ENCODE results near the gene DPP7. TPM values are rescaled to one million over a fixed set of nuclear protein-coding genes. Genes with fewer than 3 reads are reported as not detected.

The DPP7 gene
- total RNA-seq, 1 experiment from 2014 or later, result 291 TPM

GRCh38 chr9:137128862-137129455 lies 14.4 kb upstream of the DPP7 start:
- H4K20me1 ChIP-seq (ENCODE audit: insufficient read depth), result 0 out of 2 replicates have a peak, but pooled peaks cover 3% of the 10 kb centered on the region
- no peaks in the 10 kb centered on the region for H3K27me3 ChIP-seq (ENCODE audit: insufficient read depth, low read length)
- H3K4me1 ChIP-seq (ENCODE audit: control insufficient read depth in 1 of 2, insufficient read depth in 2 of 2, low read length in 2 of 2), result peaks cover 19 to 37% of the 10 kb centered on the region in 2 experiments; a peak in 3 of 4 replicates
- no peaks in the 10 kb centered on the region for H3K9me2 ChIP-seq (ENCODE audit: insufficient read depth)
- no peak for DNase-seq (ENCODE audit: low read depth, low spot score)
- H3K79me2 ChIP-seq (ENCODE audit: insufficient read depth, low read length), result peaks cover 31% of the 10 kb centered on the region
- BruUV-seq (replicated peaks), result no TSS peak
- no peaks in the 10 kb centered on the region for H3K36me3 ChIP-seq (ENCODE audit: control insufficient read depth in 1 of 2, insufficient read depth in 2 of 2, low read length in 2 of 2)
- ChIA-PET POLR2A (interaction anchor here (0.8 to 1.6 kb wide), 7 partner anchors 22 to 112 kb away, joined by 3 to 20 read pairs (median 4); partner anchors contain the start of genes MAN1B1, RNF224 and TPRN), CTCF (interaction anchor here (0.9 to 3.3 kb wide), 5 partner anchors 21 to 108 kb away, joined by 3 to 21 read pairs (median 8); partner anchors contain the start of gene RNF224), RAD21 (ENCODE audit: low non-redundant PET in 1 of 2, low total read pairs in 2 of 2, uncharacterized antibody in 2 of 2, unreplicated experiment in 2 of 2) (interaction anchor here in 1 of 2 experiments (1.0 kb wide), 2 partner anchors 98 to 108 kb away, joined by 3 read pairs; partner anchors contain the start of gene RNF224)
- peak overlapping the region; percentile 86 for H3K4me2 ChIP-seq (ENCODE audit: low read length)
- H3K27ac ChIP-seq (ENCODE audit: low read depth, low read length), result peak overlapping the region; percentile 89
- intact Hi-C loops (cut with micrococcal nuclease), result no loop called here
- H2AFZ ChIP-seq (ENCODE audit: low read depth, low read length, poor library complexity, severe bottlenecking), result no peak overlapping the region
- H3K9me3 ChIP-seq (ENCODE audit: control insufficient read depth in 1 of 2, insufficient read depth in 1 of 2, low read depth in 1 of 2, low read length in 2 of 2), result no peaks in the 10 kb centered on the region
- no peak for TF ChIP-seq SP1 (IDR thresholded peaks at IDR 0.05; ENCODE audit: low read depth)
- TF ChIP-seq ZFX (IDR thresholded peaks at IDR 0.05), result 0 out of 2 replicates have a peak, but pooled peaks have one; percentile 87
- H3K4me3 ChIP-seq (replicated peaks in 1 of 2; ENCODE audit: low read depth in 1 of 2, low read length in 2 of 2), result peak overlapping the region; percentile 85 to 94
- ATAC-seq, result peak; percentile 16
- peak overlapping the region; percentile 97 for H3K9ac ChIP-seq (ENCODE audit: low read length)

- BruUV-seq (replicated peaks), result TSS peak; percentile 69
- Histone ChIP-seq H3K9ac (ENCODE audit: low read length) (peak overlapping the region; percentile 97), H3K27ac (ENCODE audit: low read depth, low read length) (peak overlapping the region; percentile 89), H3K79me2 (ENCODE audit: insufficient read depth, low read length) (peaks cover 31% of the 10 kb centered on the region), H3K4me1 (ENCODE audit: control insufficient read depth in 1 of 2, insufficient read depth in 2 of 2, low read length in 2 of 2) (peaks cover 20 to 43% of the 10 kb centered on the region in 2 experiments; a peak in 3 of 4 replicates), H3K9me3 (ENCODE audit: control insufficient read depth in 1 of 2, insufficient read depth in 1 of 2, low read depth in 1 of 2, low read length in 2 of 2) (no peaks in the 10 kb centered on the region), H2AFZ (ENCODE audit: low read depth, low read length, poor library complexity, severe bottlenecking) (no peak overlapping the region), H3K36me3 (ENCODE audit: control insufficient read depth in 1 of 2, insufficient read depth in 2 of 2, low read length in 2 of 2) (no peaks in the 10 kb centered on the region), H3K4me3 (replicated peaks in 1 of 2; ENCODE audit: low read depth in 1 of 2, low read length in 2 of 2) (peak overlapping the region; percentile 85 to 94), H3K9me2 (ENCODE audit: insufficient read depth) (no peaks in the 10 kb centered on the region), H3K27me3 (ENCODE audit: insufficient read depth, low read length) (no peaks in the 10 kb centered on the region), H4K20me1 (ENCODE audit: insufficient read depth) (0 out of 2 replicates have a peak, but pooled peaks cover 3% of the 10 kb centered on the region), H3K4me2 (ENCODE audit: low read length) (peak overlapping the region; percentile 86)
- DNase-seq (ENCODE audit: low read depth, low spot score), result no peak
- intact Hi-C loops (cut with micrococcal nuclease), result no loop called here
- no peak for ATAC-seq
- ChIA-PET RAD21 (ENCODE audit: low non-redundant PET in 1 of 2, low total read pairs in 2 of 2, uncharacterized antibody in 2 of 2, unreplicated experiment in 2 of 2) (no interaction called here), CTCF (no interaction called here), POLR2A (interaction anchor here (0.7 to 1.6 kb wide), 3 partner anchors 34 to 149 kb away, joined by 3 to 7 read pairs (median 3); partner anchors contain the start of genes MAN1B1 and TOR4A)
- TF ChIP-seq SP1 (IDR thresholded peaks at IDR 0.05; ENCODE audit: low read depth) (no peak), CBX3 (IDR thresholded peaks at IDR 0.05; ENCODE audit: low read depth) (no peak), SIN3A (IDR thresholded peaks at IDR 0.05; ENCODE audit: low read depth) (no peak), FOSL1 (IDR thresholded peaks at IDR 0.05; ENCODE audit: low read depth) (no peak), ZFX (IDR thresholded peaks at IDR 0.05) (no peak), ZNF274 (IDR thresholded peaks at IDR 0.05; ENCODE audit: low read depth, low read length) (no peak), CTCF (IDR thresholded peaks at IDR 0.05 in 2 of 3, conservative IDR thresholded peaks at IDR 0.05 in 1 of 3; ENCODE audit: borderline replicate concordance in 1 of 3, insufficient read depth in 1 of 3, low read depth in 2 of 3, low read length in 2 of 3) (no peak), SRF (IDR thresholded peaks at IDR 0.05; ENCODE audit: low read depth) (no peak), YY1 (IDR thresholded peaks at IDR 0.05; ENCODE audit: extremely low read depth, insufficient replicate concordance, low read depth, low read length) (no peak), EGR1 (IDR thresholded peaks at IDR 0.05; ENCODE audit: low read depth) (no peak), JUND (IDR thresholded peaks at IDR 0.05) (no peak), TCF7L2 (IDR thresholded peaks at IDR 0.05; ENCODE audit: borderline replicate concordance, extremely low read depth, insufficient read depth, insufficient read length) (no peak), MAX (IDR thresholded peaks at IDR 0.05) (no peak), ZBTB33 (IDR thresholded peaks at IDR 0.05; ENCODE audit: extremely low read depth, insufficient replicate concordance, low read length) (no peak)
Observed at GRCh38 chr9:137128158-137128861, 13.8 kb upstream of the DPP7 start.
